Skeletal muscle tissue (tissue), 4 donors: ENCODE results near the gene FADS3. TPM values are rescaled to one million over a fixed set of nuclear protein-coding genes. Genes with fewer than 3 reads are reported as not detected.
"Not testable (repeated sequence)": the region's sequence is repeated elsewhere in the genome, so short reads cannot be mapped to it uniquely, and the experiment has no call there.

Experiments
- H3K27ac ChIP-seq: one replicate; pipeline ENCODE4 v1.7.0; 2013; ENCODE audit warnings: mild to moderate bottlenecking, low read depth, low read length, inconsistent platforms
- H3K27me3 ChIP-seq, 3 donors: one replicate each; pipeline ENCODE4 v1.7.0; 2013; ENCODE audit warnings: low read length in 3 of 3; ENCODE audit not compliant: control insufficient read depth in 3 of 3, insufficient read depth in 3 of 3
- H3K36me3 ChIP-seq, 3 donors: one replicate each; pipeline ENCODE4 v1.7.0; 2013; ENCODE audit warnings: low read length in 3 of 3; ENCODE audit not compliant: control insufficient read depth in 3 of 3, insufficient read depth in 3 of 3
- H3K4me1 ChIP-seq, 3 donors: one replicate each; pipeline ENCODE4 v1.7.0; 2013; ENCODE audit warnings: low read length in 3 of 3, mild to moderate bottlenecking in 3 of 3; ENCODE audit not compliant: control insufficient read depth in 3 of 3, insufficient read depth in 3 of 3
- H3K4me3 ChIP-seq, 3 donors: one replicate each; pipeline ENCODE4 v1.7.0; 2013; ENCODE audit warnings: low read length in 3 of 3
- H3K9ac ChIP-seq, 3 donors: one replicate each; pipeline ENCODE4 v1.7.0; 2013; ENCODE audit warnings: low read length in 3 of 3, mild to moderate bottlenecking in 3 of 3, moderate library complexity in 2 of 3, low read depth in 1 of 3
- H3K9me3 ChIP-seq, 3 donors: one replicate each; pipeline ENCODE4 v1.7.0; 2013; ENCODE audit warnings: low read length in 3 of 3; ENCODE audit not compliant: control insufficient read depth in 3 of 3
- total RNA-seq: library from RNA; depleted of rRNA; stranded (reverse); fragments of >200 nt; gene quantifications from one replicate; pipeline ENCODE4 v1.2.3, GENCODE V29; 2014
- donor health status: Osteomylitis.

The FADS3 gene
- total RNA-seq, 1 donor from 2014 or later = 43.3 TPM

- Histone ChIP-seq H3K4me3 (no peak overlapping the region), H3K27ac (no peak overlapping the region), H3K27me3 (no peaks in the 10 kb centered on the region), H3K4me1 (peaks cover 11 to 32% (median 16%) of the 10 kb centered on the region in 3 donors), H3K9me3 (no peaks in the 10 kb centered on the region), H3K9ac (no peak overlapping the region), H3K36me3 (peaks cover 0 to 14% (median 4%) of the 10 kb centered on the region in 3 donors)
Observed at GRCh38 chr11:61882879-61883278, 8.5 kb downstream of the FADS3 start.

GRCh38 chr11:61882267-61882666, 9.1 kb downstream of the FADS3 start:
- H3K4me3 ChIP-seq, H3K27ac ChIP-seq, H3K27me3 ChIP-seq, H3K9me3 ChIP-seq, H3K9ac ChIP-seq: not testable (repeated sequence)
- peaks cover 0 to 18% (median 4%) of the 10 kb centered on the region in 3 donors for H3K36me3 ChIP-seq
- peaks cover 4 to 26% (median 10%) of the 10 kb centered on the region in 3 donors for H3K4me1 ChIP-seq

GRCh38 chr11:61881397-61881796, 9.9 kb downstream of the FADS3 start:
- Histone ChIP-seq H3K9ac (no peak overlapping the region), H3K4me3 (no peak overlapping the region), H3K27me3 (no peaks in the 10 kb centered on the region), H3K27ac (peak overlapping the region; percentile 66), H3K4me1 (peaks cover 4 to 20% (median 5%) of the 10 kb centered on the region in 3 donors), H3K9me3 (no peaks in the 10 kb centered on the region), H3K36me3 (peaks cover 0 to 18% (median 4%) of the 10 kb centered on the region in 3 donors)

- no peak overlapping the region for H3K9ac ChIP-seq
- no peak overlapping the region for H3K4me3 ChIP-seq
- H3K36me3 ChIP-seq = peaks cover 0 to 21% (median 4%) of the 10 kb centered on the region in 3 donors
- no peaks in the 10 kb centered on the region for H3K9me3 ChIP-seq
- peaks cover 2 to 14% (median 3%) of the 10 kb centered on the region in 3 donors for H3K4me1 ChIP-seq
- H3K27ac ChIP-seq = no peak overlapping the region
- H3K27me3 ChIP-seq = no peaks in the 10 kb centered on the region
Observed at GRCh38 chr11:61880454-61880853, 10.9 kb downstream of the FADS3 start.

- peaks cover 0 to 11% (median under 1%) of the 10 kb centered on the region in 3 donors for H3K4me1 ChIP-seq
- H3K9ac ChIP-seq = no peak overlapping the region
Observed at GRCh38 chr11:61880031-61880430, 11.3 kb downstream of the FADS3 start.

GRCh38 chr11:61879152-61879551, 12.2 kb downstream of the FADS3 start:
- Histone ChIP-seq H3K9ac (no peak overlapping the region), H3K4me1 (peaks cover 4 to 15% (median 8%) of the 10 kb centered on the region in 3 donors), H3K27ac (no peak overlapping the region), H3K36me3 (peaks cover 0 to 21% (median 4%) of the 10 kb centered on the region in 3 donors), H3K9me3 (no peaks in the 10 kb centered on the region), H3K27me3 (no peaks in the 10 kb centered on the region), H3K4me3 (no peak overlapping the region)

More at GRCh38 chr11:61880031-61880430, 11.3 kb downstream of the FADS3 start:
- Histone ChIP-seq H3K4me3 (no peak overlapping the region), H3K36me3 (peaks cover 0 to 21% (median 4%) of the 10 kb centered on the region in 3 donors), H3K9me3 (no peaks in the 10 kb centered on the region), H3K27ac (no peak overlapping the region), H3K27me3 (no peaks in the 10 kb centered on the region)

GRCh38 chr11:61875698-61876097, 15.6 kb downstream of the FADS3 start:
- Histone ChIP-seq H3K27ac (no peak overlapping the region), H3K9ac (no peak overlapping the region), H3K36me3 (peaks cover 0 to 21% (median 4%) of the 10 kb centered on the region in 3 donors), H3K9me3 (no peaks in the 10 kb centered on the region), H3K4me3 (no peak overlapping the region), H3K4me1 (peaks cover 12 to 26% (median 21%) of the 10 kb centered on the region in 3 donors), H3K27me3 (peaks cover 0 to 3% (median 0%) of the 10 kb centered on the region in 3 donors)

GRCh38 chr11:61874853-61875252, 16.5 kb downstream of the FADS3 start:
- peaks cover 0 to 21% (median 4%) of the 10 kb centered on the region in 3 donors for H3K36me3 ChIP-seq
- H3K9me3 ChIP-seq = no peaks in the 10 kb centered on the region
- no peak overlapping the region for H3K27ac ChIP-seq
- peaks cover 21 to 31% (median 26%) of the 10 kb centered on the region in 3 donors for H3K4me1 ChIP-seq
- H3K9ac ChIP-seq = no peak overlapping the region
- H3K27me3 ChIP-seq = peaks cover 0 to 3% (median 0%) of the 10 kb centered on the region in 3 donors
- H3K4me3 ChIP-seq = no peak overlapping the region

GRCh38 chr11:61874377-61874809, 17.0 kb downstream of the FADS3 start:
- H3K36me3 ChIP-seq = peaks cover 0 to 20% (median 4%) of the 10 kb centered on the region in 3 donors
- H3K4me3 ChIP-seq = peak overlapping the region in 1 of 3 donors; percentile 22
- peaks cover 21 to 34% (median 28%) of the 10 kb centered on the region in 3 donors for H3K4me1 ChIP-seq
- H3K27me3 ChIP-seq = peaks cover 0 to 3% (median 0%) of the 10 kb centered on the region in 3 donors
- H3K9me3 ChIP-seq = no peaks in the 10 kb centered on the region
- no peak overlapping the region for H3K9ac ChIP-seq
- no peak overlapping the region for H3K27ac ChIP-seq

GRCh38 chr11:61873588-61874376, 17.6 kb downstream of the FADS3 start:
- H3K4me1 ChIP-seq = peaks cover 21 to 34% (median 28%) of the 10 kb centered on the region in 3 donors
- H3K4me3 ChIP-seq = no peak overlapping the region
- no peak overlapping the region for H3K9ac ChIP-seq
- no peaks in the 10 kb centered on the region for H3K9me3 ChIP-seq
- H3K27ac ChIP-seq = no peak overlapping the region
- peaks cover 0 to 16% (median 4%) of the 10 kb centered on the region in 3 donors for H3K36me3 ChIP-seq
- peaks cover 0 to 3% (median 0%) of the 10 kb centered on the region in 3 donors for H3K27me3 ChIP-seq
